GM23338 (cell line): ENCODE measurements around the gene CPNE1. TPM values are rescaled to one million over a fixed set of nuclear protein-coding genes. Genes with fewer than 3 reads are reported as not detected.
"Not testable (repeated sequence)": the region's sequence is repeated elsewhere in the genome, so short reads cannot be mapped to it uniquely, and the experiment has no call there.

ENCODE experiments used
- ATAC-seq: fragments of 200-7000 bp; cut with Tn5 transposase; 3 replicates; pipeline ENCODE4 v1.9.1; 2020
- DNase-seq: peaks from one replicate; pipeline ENCODE4 v3.0.0-alpha.2; 2015; ENCODE audit warnings: low spot score
- H2AFZ ChIP-seq: fragments of 200-600 bp; sonication (generic); 2 replicates; pipeline ENCODE4 v1.8.0; 2016; ENCODE audit warnings: antibody characterized with exemption, mild to moderate bottlenecking, moderate library complexity
- H3F3A ChIP-seq: fragments of 200-600 bp; sonication (generic); replicated peaks from 2 replicates; pipeline ENCODE4 v1.8.0; 2017; ENCODE audit warnings: antibody characterized with exemption, mixed run types, low read depth
- H3K27ac ChIP-seq: fragments of 200-600 bp; sonication (generic); 2 replicates; pipeline ENCODE4 v1.6.1; 2016; ENCODE audit warnings: low read depth
- H3K27me3 ChIP-seq: fragments of 200-600 bp; sonication (generic); 2 replicates; pipeline ENCODE4 v1.8.0; 2016; ENCODE audit warnings: mild to moderate bottlenecking, mixed run types, moderate library complexity; ENCODE audit not compliant: insufficient read depth
- H3K36me3 ChIP-seq: fragments of 200-600 bp; sonication (generic); 2 replicates; pipeline ENCODE4 v1.8.0; 2016; ENCODE audit warnings: mild to moderate bottlenecking; ENCODE audit not compliant: insufficient read depth
- H3K4me1 ChIP-seq: fragments of 200-600 bp; sonication (generic); 2 replicates; pipeline ENCODE4 v1.8.0; 2016; ENCODE audit warnings: mild to moderate bottlenecking, moderate library complexity; ENCODE audit not compliant: insufficient read depth
- H3K4me2 ChIP-seq: fragments of 200-600 bp; sonication (generic); 2 replicates; pipeline ENCODE4 v1.7.1; 2017; ENCODE audit warnings: mixed run types
- H3K4me3 ChIP-seq: fragments of 200-600 bp; sonication (generic); 2 replicates; pipeline ENCODE4 v1.6.1; 2016; ENCODE audit warnings: mixed run types
- H3K79me2 ChIP-seq: fragments of 200-600 bp; sonication (generic); replicated peaks from 2 replicates; pipeline ENCODE4 v1.8.0; 2017; ENCODE audit warnings: mild to moderate bottlenecking; ENCODE audit not compliant: insufficient read depth
- H3K9me2 ChIP-seq: fragments of 200-600 bp; sonication (generic); 2 replicates; pipeline ENCODE4 v1.8.0; 2017; ENCODE audit not compliant: insufficient read depth
- H4K20me1 ChIP-seq: fragments of 200-600 bp; sonication (generic); replicated peaks from 2 replicates; pipeline ENCODE4 v1.8.0; 2017; ENCODE audit warnings: mild to moderate bottlenecking; ENCODE audit not compliant: insufficient read depth
- H3K27ac Mint-ChIP-seq: 2 replicates; pipeline ENCODE4 v1.8.0; 2020; ENCODE audit warnings: inconsistent platforms, mild to moderate bottlenecking, moderate library complexity, mixed read lengths
- H3K27me3 Mint-ChIP-seq: 3 replicates; pipeline ENCODE4 v1.8.0; 2022; ENCODE audit warnings: low read depth, mild to moderate bottlenecking, moderate library complexity, mixed read lengths, inconsistent platforms; ENCODE audit not compliant: insufficient read depth, poor library complexity
- H3K36me3 Mint-ChIP-seq: 3 replicates; pipeline ENCODE4 v1.8.0; 2021; ENCODE audit warnings: low read depth, mild to moderate bottlenecking, inconsistent platforms, moderate library complexity, mixed read lengths
- H3K4me1 Mint-ChIP-seq: 3 replicates; pipeline ENCODE4 v1.8.0; 2020; ENCODE audit warnings: mild to moderate bottlenecking, inconsistent platforms, mixed read lengths
- H3K4me3 Mint-ChIP-seq: 3 replicates; pipeline ENCODE4 v1.8.0; 2021; ENCODE audit warnings: moderate library complexity, mild to moderate bottlenecking, inconsistent platforms, mixed read lengths
- H3K9me3 Mint-ChIP-seq: 3 replicates; pipeline ENCODE4 v1.8.0; 2020; ENCODE audit warnings: moderate library complexity, mild to moderate bottlenecking, inconsistent platforms, mixed read lengths
- CTCF ChIP-seq, 2 experiments: fragments of 200-600 bp in 1 of 2; sonication (generic) in 1 of 2; conservative IDR thresholded peaks; 2 replicates each; pipeline versions ENCODE4 v1.5.1 to v1.6.1; 2016 to 2017; ENCODE audit warnings: antibody characterized with exemption in 2 of 2, low read depth in 2 of 2, mild to moderate bottlenecking in 2 of 2, moderate library complexity in 1 of 2
- ETS1 ChIP-seq: IDR thresholded peaks from 2 replicates; pipeline ENCODE4 v1.6.1; 2016; ENCODE audit warnings: antibody characterized with exemption
- JUNB ChIP-seq: IDR thresholded peaks from one replicate; pipeline ENCODE4 v1.6.1; 2016; ENCODE audit warnings: antibody characterized with exemption; ENCODE audit not compliant: unreplicated experiment
- NANOG ChIP-seq: IDR thresholded peaks from 2 replicates; pipeline ENCODE4 v1.6.1; 2016; ENCODE audit warnings: antibody characterized with exemption, borderline replicate concordance
- ZNF114 ChIP-seq: fragments of 250-450 bp; sonication (Bioruptor Pico); IDR thresholded peaks from 2 replicates; pipeline ENCODE4 v1.5.0; 2020; ENCODE audit warnings: mild to moderate bottlenecking, moderate library complexity
- ZNF462 ChIP-seq: fragments of 250-450 bp; sonication (Bioruptor Pico); IDR thresholded peaks from 2 replicates; pipeline ENCODE4 v1.5.0; 2020; ENCODE audit warnings: mild to moderate bottlenecking, moderate library complexity
- polyA plus RNA-seq: library from polyadenylated mRNA; unstranded; fragments of >200 nt; fragmentation: Nextera tagmentation; extraction: Ambion mirVana; gene quantifications from 2 replicates; pipeline ENCODE4 v1.2.1, GENCODE V29; 2016
- total RNA-seq: library from RNA; depleted of rRNA; stranded (reverse); fragments of >200 nt; shearing (Covaris generic); gene quantifications from 2 replicates; pipeline ENCODE4 v1.2.3, GENCODE V29; 2014

CPNE1 gene
- total and polyA plus RNA-seq, 2 experiments from 2014 or later, result 189 to 196 TPM

GRCh38 chr20:35714127-35714526, 49.4 kb upstream of the CPNE1 start:
- no peaks in the 10 kb centered on the region for H3K9me2 ChIP-seq
- H3K27me3 ChIP-seq, result no peaks in the 10 kb centered on the region
- peaks cover 100% of the 10 kb centered on the region for H3K36me3 Mint-ChIP-seq
- peaks cover 10% of the 10 kb centered on the region for H3K27me3 Mint-ChIP-seq
- H3K79me2 ChIP-seq, result peaks cover 92% of the 10 kb centered on the region
- no peaks in the 10 kb centered on the region for H3K9me3 Mint-ChIP-seq
- H4K20me1 ChIP-seq, result peaks cover 77% of the 10 kb centered on the region
- no peak overlapping the region for H3K4me2 ChIP-seq
- no peak overlapping the region for H3K27ac Mint-ChIP-seq
- H3K27ac ChIP-seq, result no peak overlapping the region
- H3K4me1 ChIP-seq, result no peaks in the 10 kb centered on the region
- no peak for TF ChIP-seq JUNB
- TF ChIP-seq ETS1, result no peak
- DNase-seq (no peak), ATAC-seq (no peak)
- no peak overlapping the region for H3K4me3 ChIP-seq
- H3K4me1 Mint-ChIP-seq, result no peaks in the 10 kb centered on the region; the same call in 2 of the 3 replicates
- H3F3A ChIP-seq, result peaks cover 54% of the 10 kb centered on the region
- no peak overlapping the region for H3K4me3 Mint-ChIP-seq
- peaks cover 97% of the 10 kb centered on the region for H3K36me3 ChIP-seq
- no peak overlapping the region for H2AFZ ChIP-seq

GRCh38 chr20:35713120-35713519, 48.4 kb upstream of the CPNE1 start:
- peaks cover 99% of the 10 kb centered on the region for H3K36me3 Mint-ChIP-seq
- not testable (repeated sequence) for H3K4me1 Mint-ChIP-seq

GRCh38 chr20:35711588-35712209, 47.0 kb upstream of the CPNE1 start:
- H3K27me3 ChIP-seq, result no peaks in the 10 kb centered on the region
- Mint-ChIP-seq H3K36me3 (peaks cover 99% of the 10 kb centered on the region), H3K27ac (peak overlapping the region; percentile 54), H3K9me3 (no peaks in the 10 kb centered on the region), H3K4me3 (no peak overlapping the region), H3K4me1 (no peaks in the 10 kb centered on the region), H3K27me3 (peaks cover 10% of the 10 kb centered on the region)
- no peaks in the 10 kb centered on the region for H3K9me2 ChIP-seq
- H3K4me1 ChIP-seq, result no peaks in the 10 kb centered on the region
- DNase-seq (no peak), ATAC-seq (no peak)
- no peak overlapping the region for H3K4me2 ChIP-seq
- peak overlapping the region; percentile 50; the same call in 1 of the 2 replicates for H3K27ac ChIP-seq
- H2AFZ ChIP-seq, result no peak overlapping the region
- peaks cover 64% of the 10 kb centered on the region for H4K20me1 ChIP-seq
- peaks cover 73% of the 10 kb centered on the region for H3K79me2 ChIP-seq
- H3K4me3 ChIP-seq, result no peak overlapping the region
- H3F3A ChIP-seq, result peaks cover 46% of the 10 kb centered on the region
- peaks cover 96% of the 10 kb centered on the region for H3K36me3 ChIP-seq
- no peak for TF ChIP-seq NANOG
- TF ChIP-seq ZNF114 (CRISPR knock-in tag), result no peak
- no peak for TF ChIP-seq CTCF (conservative IDR thresholded peaks at IDR 0.05; ENCODE audit: low read depth in 2 of 2)
- no peak for TF ChIP-seq ZNF462 (CRISPR knock-in tag)

More at GRCh38 chr20:35713120-35713519, 48.4 kb upstream of the CPNE1 start:
- H3K27me3 Mint-ChIP-seq, H2AFZ ChIP-seq, ATAC-seq, H3K9me3 Mint-ChIP-seq, H3K4me1 ChIP-seq, H3K27me3 ChIP-seq, H3K4me2 ChIP-seq, H3K4me3 ChIP-seq, H3K4me3 Mint-ChIP-seq, DNase-seq, H3K9me2 ChIP-seq: not testable (repeated sequence)
- peak overlapping the region; percentile 72; the same call in 1 of the 2 replicates for H3K27ac Mint-ChIP-seq
- H3K27ac ChIP-seq, result peak overlapping the region; percentile 73
- peaks cover 67% of the 10 kb centered on the region for H4K20me1 ChIP-seq
- peaks cover 97% of the 10 kb centered on the region for H3K36me3 ChIP-seq
- H3F3A ChIP-seq, result peaks cover 48% of the 10 kb centered on the region
- H3K79me2 ChIP-seq, result peaks cover 88% of the 10 kb centered on the region
